Measurements from ENCODE around the gene SDR42E1.

- TF ChIP-seq CTCF (IDR thresholded peaks at IDR 0.05) (no peak), POLR2A (IDR thresholded peaks at IDR 0.05) (no peak)
Observed at GRCh38 chr16:82042846-82043245, 31.6 kb upstream of the SDR42E1 start.
